ENCODE measurements around the gene KLHL26.
A peak's percentile ranks its signal among the peaks of the same experiment; 100 is the strongest.

- TF ChIP-seq CTCF (IDR thresholded peaks at IDR 0.05) (peak in 1 of 4 experiments; percentile 26), POLR2A (IDR thresholded peaks at IDR 0.05) (peak; percentile 57 to 85)
Observed at GRCh38 chr19:18683109-18683957, 46.5 kb downstream of the KLHL26 start, which contains the start of gene CRTC1.

All from uterus (tissue), 2 donors.